Right kidney (tissue), 9 donors: Measurements from ENCODE around the gene GRAMD1B.

ENCODE experiments used
- DNase-seq: peaks from one replicate; pipeline ENCODE4 v3.0.0-alpha.2; 2016
- long read RNA-seq, 8 donors: transcript quantifications; one replicate each; lab custom pipeline, GENCODE V29; 2026

Gene GRAMD1B
- long read RNA-seq, donor 1, partial matches to known transcripts = 0 of 2 reads
- long read RNA-seq, donor 1, other reads (novel, unspliced or antisense) = 0 of 2 reads
- long read RNA-seq, donor 2, partial matches to known transcripts = 0 of 1 reads
- long read RNA-seq, donor 2, other reads (novel, unspliced or antisense) = 0 of 1 reads
- long read RNA-seq, donor 3 = 0 reads
- long read RNA-seq, donor 4, partial matches to known transcripts = 0 of 3 reads
- long read RNA-seq, donor 4, other reads (novel, unspliced or antisense) = 0 of 3 reads
- long read RNA-seq, donor 5, partial matches to known transcripts = 6 of 6 reads
- long read RNA-seq, donor 5, other reads (novel, unspliced or antisense) = 0 of 6 reads
- long read RNA-seq, donor 6 = 0 reads
- long read RNA-seq, donor 7, partial matches to known transcripts = 0 of 2 reads
- long read RNA-seq, donor 7, other reads (novel, unspliced or antisense) = 0 of 2 reads
- long read RNA-seq, donor 8, partial matches to known transcripts = 0 of 2 reads
- long read RNA-seq, donor 8, other reads (novel, unspliced or antisense) = 0 of 2 reads

DNA sequence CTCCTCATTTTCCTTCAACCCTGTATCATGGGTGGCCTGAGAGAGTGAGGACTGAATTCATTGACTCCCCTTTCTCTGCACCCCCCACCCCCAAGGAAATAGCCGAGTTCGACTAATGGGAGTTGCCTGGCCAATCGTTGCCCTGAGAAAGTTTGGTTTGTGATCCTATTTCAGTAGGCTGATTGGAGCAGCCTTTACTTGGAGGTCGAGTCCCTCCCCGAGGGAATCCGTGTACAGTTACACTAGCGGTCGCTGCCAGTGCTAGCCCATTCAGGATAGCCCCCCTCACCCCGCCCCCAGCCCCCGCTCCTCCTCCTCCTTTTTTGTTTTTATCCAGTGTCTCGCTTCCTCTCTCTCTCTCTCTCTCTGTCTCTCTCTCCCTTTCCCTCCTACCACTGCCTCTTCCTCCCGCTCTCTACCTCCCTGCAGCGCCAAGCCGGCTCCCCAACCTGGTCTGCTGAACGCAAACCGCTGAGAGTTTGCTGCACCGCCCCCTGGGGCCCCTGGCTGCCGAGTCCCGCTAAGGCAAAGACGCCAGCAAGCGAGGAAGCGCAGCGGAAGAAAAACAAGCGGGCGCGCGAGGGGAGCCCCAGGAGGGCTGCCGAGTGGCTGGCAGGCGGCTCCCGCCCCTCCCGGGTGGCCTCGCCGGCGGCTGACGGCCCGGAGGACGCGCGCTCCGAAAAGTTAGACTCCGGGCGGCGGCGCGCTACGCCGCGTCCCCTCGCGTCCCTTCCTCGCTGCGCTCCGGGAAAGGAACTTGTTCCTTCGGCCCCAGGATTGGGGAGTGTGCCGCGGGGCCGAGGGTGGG is at the start of gene GRAMD1B:
Gene GRAMD1B, plus strand, starts transcription at position 357 of the 808 bp plus-strand sequence. CDS start 524 bp downstream, outside the sequence.
- peak; percentile 94 for DNase-seq

DNA sequence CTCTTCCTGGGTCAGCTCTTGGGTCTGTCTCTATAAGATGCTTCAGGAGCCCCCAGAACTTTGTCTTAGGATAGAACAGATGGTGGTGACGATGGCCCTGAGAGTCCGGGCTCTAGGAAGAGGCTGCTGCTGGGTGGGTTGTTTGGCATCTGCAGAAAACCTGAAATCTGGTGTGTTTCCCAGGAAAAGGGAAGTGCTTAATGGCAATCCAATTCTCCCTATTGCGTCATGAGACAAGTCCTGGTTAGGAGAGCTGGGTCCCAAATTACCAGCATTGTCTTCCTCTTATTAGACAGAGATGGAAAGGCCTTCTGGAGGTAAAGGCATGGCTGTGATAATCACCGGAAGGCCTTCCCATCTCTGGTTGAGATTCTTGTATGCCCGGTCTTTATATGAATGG is 48.9 kb upstream of the GRAMD1B start:
- DNase-seq = no peak

DNA sequence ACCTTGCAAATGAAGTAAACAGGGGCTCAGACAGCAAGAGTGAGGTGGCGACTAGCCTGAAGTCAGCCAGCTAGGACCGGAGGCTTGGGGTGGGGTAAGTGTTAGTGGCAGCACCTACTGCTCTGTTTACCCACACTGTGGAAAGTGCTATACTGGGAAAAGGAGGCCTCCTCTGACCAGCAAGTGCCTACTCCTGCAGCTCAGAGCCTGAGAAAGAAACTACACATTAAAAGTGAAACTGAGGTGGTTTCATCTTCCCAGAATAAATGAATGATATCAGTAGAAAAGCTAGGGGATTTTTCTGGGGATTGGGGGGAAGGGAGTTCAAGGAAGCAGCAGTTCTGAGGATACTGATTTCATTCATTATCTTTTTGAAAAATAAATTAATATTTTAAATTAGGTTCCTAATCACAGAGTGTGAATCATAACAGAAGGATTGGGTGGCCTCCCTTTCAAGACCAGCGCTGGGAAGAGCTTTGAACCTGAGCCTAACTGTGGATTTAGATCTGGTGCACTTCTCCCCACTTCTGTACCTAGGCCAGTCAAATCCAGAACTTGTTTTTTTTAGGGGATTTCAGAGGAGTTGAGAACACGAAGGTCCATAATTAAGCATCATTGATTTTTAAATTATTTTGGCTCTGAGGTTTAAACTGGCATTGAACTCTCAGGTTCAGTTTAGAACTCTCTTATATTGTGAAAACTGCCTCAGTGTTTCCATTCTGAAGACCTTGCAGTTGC is 48.1 kb upstream of the GRAMD1B start:
- no peak for DNase-seq

DNA sequence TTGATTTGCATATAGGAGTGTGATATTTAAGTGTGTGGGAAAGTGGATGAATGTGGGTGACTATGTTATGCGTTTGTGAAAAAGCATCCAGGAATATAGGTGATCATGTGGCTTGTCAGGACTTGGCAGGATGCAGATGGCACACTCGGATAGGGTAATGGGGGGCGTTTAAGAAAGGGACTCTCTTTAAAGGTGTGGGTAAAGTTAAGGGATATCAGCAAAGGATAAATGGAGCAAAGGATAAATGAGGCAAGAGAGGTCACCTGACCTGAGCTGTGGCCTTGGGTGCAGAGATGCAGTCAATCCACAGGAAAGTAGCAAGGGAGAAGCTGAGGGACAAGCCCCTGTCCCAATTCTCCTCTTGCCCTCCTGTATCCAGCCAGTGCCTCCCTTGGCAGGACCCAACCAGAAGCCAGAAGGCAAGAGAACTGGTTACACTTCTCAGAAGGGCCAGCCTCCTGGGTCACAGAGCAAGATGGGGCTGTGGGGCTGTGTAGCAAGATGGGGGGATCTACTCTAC is 47.5 kb upstream of the GRAMD1B start:
- no peak for DNase-seq

DNA sequence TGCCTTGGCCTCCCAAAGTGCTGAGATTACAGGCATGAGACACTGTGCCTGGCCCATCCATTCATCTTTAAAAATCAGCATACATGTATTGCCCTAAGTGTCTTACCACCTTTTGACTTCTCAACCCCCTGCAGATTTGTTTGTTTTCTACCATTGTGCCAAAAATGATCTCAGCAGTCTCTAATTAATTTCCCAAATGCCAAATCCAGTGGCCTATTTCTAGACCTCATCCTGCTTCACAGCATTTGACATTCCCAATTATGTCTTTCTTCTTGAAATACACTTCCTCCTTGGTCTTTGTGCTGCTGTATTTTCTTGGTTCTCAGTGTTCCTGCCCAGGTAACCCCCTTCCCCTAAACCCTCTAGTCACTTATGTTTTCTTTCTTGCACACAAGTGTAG is 46.0 kb upstream of the GRAMD1B start:
- no peak for DNase-seq

DNA sequence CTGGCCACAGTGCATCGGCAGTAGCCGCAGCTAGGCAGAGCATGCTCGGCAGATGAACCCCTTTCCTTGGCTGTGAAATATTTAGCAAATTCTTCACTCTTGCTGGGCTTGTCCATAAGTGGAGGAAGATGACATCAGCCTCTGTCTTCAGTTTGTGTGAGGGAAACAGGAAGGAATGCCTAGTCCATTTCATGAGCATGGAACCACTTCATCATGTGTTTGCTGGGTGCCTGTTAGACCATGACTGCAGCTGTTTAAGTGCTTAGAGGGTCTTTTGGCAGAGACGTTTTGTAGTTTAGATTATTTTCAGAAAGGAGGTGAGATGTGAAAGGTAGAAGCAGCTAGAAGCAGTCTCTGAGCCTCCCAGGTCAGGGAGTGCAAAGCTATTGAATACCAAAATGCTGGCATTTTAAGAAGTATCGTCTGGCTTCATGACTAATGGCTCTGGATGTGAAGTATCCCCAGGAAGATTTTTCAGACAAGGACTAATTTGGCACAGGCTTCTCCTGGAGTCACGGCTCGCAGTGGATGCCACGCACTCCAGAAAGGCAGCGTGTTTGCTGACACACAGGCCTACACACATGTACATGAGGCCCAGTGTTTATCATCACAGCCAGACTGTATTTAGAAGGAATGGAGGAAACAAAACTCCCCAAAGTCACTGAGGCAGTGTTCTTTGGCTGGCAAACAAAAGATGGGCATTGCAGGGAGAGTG is 43.1 kb upstream of the GRAMD1B start:
- no peak for DNase-seq

GRCh38 chr11:123388640-123389039 is 41.4 kb upstream of the GRAMD1B start:
- DNase-seq = no peak

DNA sequence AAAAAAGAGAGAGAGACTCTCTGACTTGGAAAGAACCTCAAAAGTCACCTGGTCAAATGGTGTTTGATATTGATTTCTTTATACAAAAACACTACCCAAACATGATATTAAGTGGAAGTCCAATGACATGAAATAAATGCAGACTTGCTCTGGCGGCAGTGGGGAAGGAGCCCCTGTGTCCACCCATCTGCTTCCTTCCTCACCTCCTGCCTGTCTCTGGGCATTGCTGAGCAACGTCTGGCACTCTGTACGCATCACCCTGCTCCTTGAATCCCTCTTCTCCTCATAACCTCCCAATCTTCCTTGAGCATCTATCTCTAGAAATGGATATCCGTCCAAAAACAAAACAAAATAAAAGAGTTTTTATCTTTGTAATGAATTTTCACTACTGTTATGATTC is 39.9 kb upstream of the GRAMD1B start:
- DNase-seq = no peak

DNA sequence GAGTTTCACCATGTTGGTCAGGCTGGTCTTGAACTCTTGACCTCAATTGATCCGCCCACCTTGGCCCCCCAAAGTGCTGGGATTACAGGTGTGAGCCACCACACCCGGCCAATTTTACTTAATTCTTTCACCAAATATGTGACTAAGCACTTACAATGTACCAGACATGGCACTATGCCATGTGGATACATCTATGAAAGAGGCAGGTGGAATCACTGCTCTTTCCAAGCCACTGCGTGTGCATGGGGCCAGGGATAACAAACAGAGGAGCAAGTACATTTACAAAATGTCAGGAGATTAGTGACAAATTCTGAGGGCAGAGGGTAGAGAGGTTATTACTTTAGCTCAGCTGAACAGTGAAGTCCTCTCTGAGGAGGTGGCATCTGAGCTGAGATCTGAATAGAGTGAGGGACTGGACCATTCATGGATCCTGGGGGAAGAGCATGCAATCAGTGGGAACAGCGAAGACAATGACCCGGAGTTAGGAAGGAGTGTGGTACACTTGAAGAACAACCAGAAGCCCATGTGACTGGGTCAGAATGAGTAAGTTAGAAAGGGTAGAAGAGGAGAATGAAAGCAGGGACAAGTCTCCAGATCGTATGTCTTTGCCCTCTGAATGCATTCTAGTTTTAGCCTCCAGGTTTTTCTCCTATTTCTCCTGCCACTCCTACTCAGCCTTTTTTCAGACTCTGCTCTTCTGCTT is 38.3 kb upstream of the GRAMD1B start:
- DNase-seq = no peak

DNA sequence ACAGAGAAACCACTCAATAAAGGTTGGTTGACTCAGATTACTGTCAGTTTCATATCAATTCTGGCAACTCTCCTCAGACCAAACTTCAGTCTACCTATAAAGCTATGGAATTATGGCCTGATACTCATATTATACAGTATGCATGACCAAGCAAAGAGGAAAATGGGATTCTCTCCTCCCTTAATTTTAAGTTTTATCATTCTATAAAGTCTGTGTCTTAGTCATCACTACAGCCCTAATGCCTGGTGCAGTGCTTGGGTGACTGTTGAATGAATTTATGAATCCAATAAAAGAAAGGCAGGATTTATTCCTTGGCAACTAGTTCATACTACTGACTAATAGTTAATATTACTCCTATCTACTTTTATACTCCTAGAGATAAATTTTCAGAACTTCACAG is 37.6 kb upstream of the GRAMD1B start:
- DNase-seq = no peak

DNA sequence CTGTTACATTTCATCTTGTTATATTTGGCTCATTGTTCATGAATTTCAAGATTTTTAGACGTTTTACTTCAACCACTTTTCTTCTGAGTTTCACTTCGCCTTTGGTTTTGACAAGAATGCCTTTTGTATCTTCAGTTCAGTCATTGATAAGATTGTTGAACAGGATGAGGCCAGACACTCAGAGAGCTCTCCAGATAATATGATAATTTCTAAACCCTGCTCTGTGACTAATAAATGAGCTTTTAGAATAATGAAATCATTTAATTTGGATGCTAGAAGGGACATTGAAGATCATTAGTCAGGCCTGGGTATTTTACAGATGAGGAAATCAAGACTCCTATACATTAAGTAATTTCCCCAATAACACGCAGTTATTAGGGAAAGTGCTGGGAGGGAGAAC is 37.2 kb upstream of the GRAMD1B start:
- DNase-seq = no peak

GRCh38 chr11:123393312-123393927 is 36.6 kb upstream of the GRAMD1B start:
- DNase-seq = no peak

DNA sequence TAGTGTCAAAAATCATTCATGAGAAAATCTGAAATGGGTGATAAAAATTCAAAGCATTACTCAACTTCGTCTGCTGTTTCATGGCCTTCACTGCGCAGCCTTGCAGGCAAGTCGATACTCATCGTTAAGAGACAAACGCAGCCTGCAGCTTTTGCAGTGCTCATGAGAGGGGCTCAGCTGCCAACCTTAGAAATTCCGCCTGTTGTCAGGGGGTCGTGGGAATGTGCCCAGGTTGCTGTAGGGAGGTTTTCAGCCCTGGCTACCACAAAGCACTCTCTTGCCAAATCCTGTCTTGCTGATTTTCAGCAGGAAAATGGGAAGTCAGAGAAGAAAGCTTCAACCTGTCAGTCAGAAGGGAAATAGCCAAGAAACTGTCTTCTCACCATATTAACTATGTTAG is 25.4 kb upstream of the GRAMD1B start:
- no peak for DNase-seq

- DNase-seq = no peak
Observed at GRCh38 chr11:123405123-123405592, 24.9 kb upstream of the GRAMD1B start.

- no peak for DNase-seq
Observed at GRCh38 chr11:123406441-123407129, 23.5 kb upstream of the GRAMD1B start.

GRCh38 chr11:123407130-123407995 is 22.7 kb upstream of the GRAMD1B start:
- DNase-seq = peak; percentile 59

DNA sequence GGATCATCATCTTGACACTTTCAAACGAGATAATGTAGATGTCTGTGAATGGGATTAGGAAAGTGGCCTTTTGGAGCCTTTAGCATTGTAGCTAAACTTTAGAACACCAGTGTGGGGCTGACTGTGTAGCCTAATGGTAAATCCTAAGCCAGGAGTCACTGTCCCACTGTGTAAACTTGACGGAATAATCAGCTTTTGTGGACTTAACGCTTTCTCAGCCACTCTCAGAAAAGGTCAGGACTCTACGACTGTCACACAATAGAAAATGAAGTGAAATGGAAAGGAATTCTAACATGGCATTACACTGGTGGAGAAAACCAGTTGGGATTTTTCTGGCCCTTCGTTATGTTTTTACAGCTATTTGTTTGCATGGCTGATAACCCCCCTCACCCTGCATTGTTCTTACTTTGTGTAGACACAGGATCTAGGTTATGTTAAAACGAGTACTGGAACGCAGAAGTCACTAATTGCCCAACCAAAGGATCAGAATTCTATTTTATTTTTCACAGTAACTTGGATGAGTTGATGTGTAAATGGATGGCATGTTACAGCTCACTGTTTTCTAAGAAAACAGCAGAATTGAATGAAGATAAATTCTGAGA is 22.0 kb upstream of the GRAMD1B start:
- DNase-seq = no peak
